ENCODE results near the gene CEP295NL.

- TF ChIP-seq RNF2 (IDR thresholded peaks at IDR 0.05; ENCODE audit: borderline replicate concordance, low read depth) (no peak), CTCF (IDR thresholded peaks at IDR 0.05) (no peak), MYC (IDR thresholded peaks at IDR 0.05; ENCODE audit: borderline replicate concordance, low read length) (no peak), ZC3H11A (IDR thresholded peaks at IDR 0.05) (no peak), RAD21 (conservative IDR thresholded peaks at IDR 0.05 in 1 of 2, IDR thresholded peaks at IDR 0.05 in 1 of 2) (no peak; a peak in 1 of 5 replicates), EP300 (IDR thresholded peaks at IDR 0.05) (no peak), RARB (CRISPR knock-in tag; IDR thresholded peaks at IDR 0.05) (0 out of 2 replicates have a peak, but pooled peaks have one; percentile 26), MAZ (IDR thresholded peaks at IDR 0.05; ENCODE audit: borderline replicate concordance, low read depth, low read length) (peak; percentile 61)
- TF ChIP-seq, protein P1, sequence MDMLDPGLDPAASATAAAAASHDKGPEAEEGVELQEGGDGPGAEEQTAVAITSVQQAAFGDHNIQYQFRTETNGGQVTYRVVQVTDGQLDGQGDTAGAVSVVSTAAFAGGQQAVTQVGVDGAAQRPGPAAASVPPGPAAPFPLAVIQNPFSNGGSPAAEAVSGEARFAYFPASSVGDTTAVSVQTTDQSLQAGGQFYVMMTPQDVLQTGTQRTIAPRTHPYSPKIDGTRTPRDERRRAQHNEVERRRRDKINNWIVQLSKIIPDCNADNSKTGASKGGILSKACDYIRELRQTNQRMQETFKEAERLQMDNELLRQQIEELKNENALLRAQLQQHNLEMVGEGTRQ (IDR thresholded peaks at IDR 0.05): no peak
Observed at GRCh38 chr17:78883089-78883532, 19.9 kb downstream of the CEP295NL start.

Data from A549 (cell line).